PFSK-1 (cell line): Measurements from ENCODE around the gene TSPAN18.

ENCODE experiments used
- FOXP2 ChIP-seq: optimal IDR thresholded peaks from 2 replicates; pipeline ENCODE3; 2011; ENCODE audit warnings: borderline replicate concordance, control low read depth, inconsistent platforms; ENCODE audit not compliant: insufficient read depth; ENCODE audit errors: extremely low read length, extremely low read depth
- POLR2AphosphoS5 ChIP-seq: IDR thresholded peaks from 2 replicates; pipeline ENCODE4 v1.6.1; 2012; ENCODE audit warnings: low read depth, mild to moderate bottlenecking, control low read depth, low read length, moderate library complexity
- REST ChIP-seq, 2 experiments: IDR thresholded peaks; 2 replicates each; pipeline versions ENCODE4 v1.6.1 to v1.8.0; 2011 to 2012; ENCODE audit warnings: low read depth in 2 of 2, low read length in 2 of 2, control low read depth in 1 of 2, inconsistent platforms in 1 of 2, mild to moderate bottlenecking in 1 of 2, moderate library complexity in 1 of 2; ENCODE audit not compliant: insufficient read depth in 1 of 2
- SIN3A ChIP-seq: IDR thresholded peaks from 2 replicates; pipeline ENCODE4 v1.6.1; 2012; ENCODE audit warnings: mild to moderate bottlenecking, low read length, moderate library complexity, borderline replicate concordance; ENCODE audit not compliant: insufficient read depth
- TAF1 ChIP-seq: IDR thresholded peaks from 2 replicates; pipeline ENCODE4 v1.6.1; 2012; ENCODE audit warnings: low read length, control low read depth, borderline replicate concordance; ENCODE audit not compliant: insufficient read depth

Gene TSPAN18

GRCh38 chr11:44778195-44779100, 51.7 kb downstream of the TSPAN18 start:
- TF ChIP-seq TAF1 = no peak
- TF ChIP-seq SIN3A = no peak

- TF ChIP-seq FOXP2 (no peak), TAF1 (no peak), REST (IDR thresholded peaks at IDR 0.05; ENCODE audit: insufficient read depth in 1 of 2, low read depth in 2 of 2, low read length in 2 of 2) (no peak), POLR2AphosphoS5 (no peak), SIN3A (no peak)
Observed at GRCh38 chr11:44779736-44780520, 53.2 kb downstream of the TSPAN18 start.

- no peak for TF ChIP-seq REST (IDR thresholded peaks at IDR 0.05; ENCODE audit: insufficient read depth in 1 of 2, low read depth in 2 of 2, low read length in 2 of 2)
- TF ChIP-seq TAF1 = no peak
- TF ChIP-seq POLR2AphosphoS5 = no peak
- no peak for TF ChIP-seq FOXP2
- TF ChIP-seq SIN3A = no peak
Observed at GRCh38 chr11:44780940-44781631, 54.3 kb downstream of the TSPAN18 start.

- TF ChIP-seq TAF1 (no peak), SIN3A (no peak), POLR2AphosphoS5 (no peak), REST (IDR thresholded peaks at IDR 0.05; ENCODE audit: insufficient read depth in 1 of 2, low read depth in 2 of 2, low read length in 2 of 2) (no peak), FOXP2 (no peak)
Observed at GRCh38 chr11:44781655-44782054, 54.9 kb downstream of the TSPAN18 start.

- TF ChIP-seq REST (IDR thresholded peaks at IDR 0.05; ENCODE audit: insufficient read depth in 1 of 2, low read depth in 2 of 2, low read length in 2 of 2) = no peak
- TF ChIP-seq SIN3A = no peak
- no peak for TF ChIP-seq TAF1
- TF ChIP-seq POLR2AphosphoS5 = no peak
- no peak for TF ChIP-seq FOXP2
Observed at GRCh38 chr11:44782478-44782877, 55.7 kb downstream of the TSPAN18 start.
